HEK293T (cell line): ENCODE data around the gene S100A3.

Experiments
- CTCF ChIA-PET: fragments of 350-600 bp; formaldehyde crosslinking; extraction: SDS; loops from one replicate; lab custom pipeline; 2021; ENCODE audit warnings: antibody characterized with exemption, inconsistent platforms; lab: Yijun Ruan, JAX
- POLR2A ChIA-PET: fragments of 350-600 bp; formaldehyde crosslinking; extraction: SDS; loops from one replicate; lab custom pipeline; 2020; ENCODE audit warnings: antibody characterized with exemption, inconsistent platforms; lab: Yijun Ruan, JAX
- DNase-seq: peaks from one replicate; pipeline ENCODE4 v3.0.0; 2012; ENCODE audit warnings: mixed read lengths; ENCODE audit errors: extremely low spot score
- ARNT ChIP-seq: fragments of 450-650 bp; IDR thresholded peaks from 2 replicates; pipeline ENCODE4 v1.6.1; 2017; ENCODE audit warnings: mild to moderate bottlenecking
- BHLHE40 ChIP-seq: fragments of 450-650 bp; IDR thresholded peaks from 2 replicates; pipeline ENCODE4 v1.6.1; 2016; ENCODE audit warnings: mild to moderate bottlenecking, moderate library complexity, borderline replicate concordance
- CTBP1 ChIP-seq: fragments of 450-650 bp; IDR thresholded peaks from 2 replicates; pipeline ENCODE4 v1.6.1; 2016; ENCODE audit warnings: borderline replicate concordance
- ELF4 ChIP-seq: fragments of 450-650 bp; IDR thresholded peaks from 2 replicates; pipeline ENCODE4 v1.6.1; 2017; ENCODE audit warnings: antibody characterized with exemption
- FOXA1 ChIP-seq: fragments of 450-650 bp; IDR thresholded peaks from 2 replicates; pipeline ENCODE4 v1.6.1; 2016; ENCODE audit warnings: mild to moderate bottlenecking
- FOXK2 ChIP-seq: fragments of 450-650 bp; IDR thresholded peaks from 2 replicates; pipeline ENCODE4 v1.6.1; 2016; ENCODE audit warnings: mild to moderate bottlenecking
- FOXM1 ChIP-seq: fragments of 450-650 bp; IDR thresholded peaks from 2 replicates; pipeline ENCODE4 v1.6.1; 2017; ENCODE audit warnings: mild to moderate bottlenecking, borderline replicate concordance
- HDGF ChIP-seq: fragments of 450-650 bp; IDR thresholded peaks from 2 replicates; pipeline ENCODE4 v1.6.1; 2017; ENCODE audit warnings: antibody characterized with exemption, borderline replicate concordance
- L3MBTL2 ChIP-seq: fragments of 450-650 bp; conservative IDR thresholded peaks from 2 replicates; pipeline ENCODE4 v1.6.1; 2016; ENCODE audit warnings: mild to moderate bottlenecking
- LEF1 ChIP-seq: fragments of 450-650 bp; IDR thresholded peaks from 2 replicates; pipeline ENCODE4 v1.6.1; 2017; ENCODE audit warnings: mild to moderate bottlenecking, borderline replicate concordance
- NFRKB ChIP-seq: fragments of 450-650 bp; IDR thresholded peaks from 2 replicates; pipeline ENCODE4 v1.6.1; 2016; ENCODE audit warnings: mild to moderate bottlenecking, moderate library complexity
- PKNOX1 ChIP-seq: fragments of 450-650 bp; IDR thresholded peaks from 2 replicates; pipeline ENCODE4 v1.6.1; 2016
- SP1 ChIP-seq: fragments of 450-650 bp; IDR thresholded peaks from 2 replicates; pipeline ENCODE4 v1.6.1; 2017
- SUZ12 ChIP-seq: fragments of 450-650 bp; IDR thresholded peaks from 2 replicates; pipeline ENCODE4 v1.6.1; 2016; ENCODE audit warnings: mild to moderate bottlenecking
- TARDBP ChIP-seq: fragments of 450-650 bp; IDR thresholded peaks from 2 replicates; pipeline ENCODE4 v1.6.1; 2016
- ZNF384 ChIP-seq: fragments of 450-650 bp; IDR thresholded peaks from 2 replicates; pipeline ENCODE4 v1.6.1; 2016

S100A3 gene

GRCh38 chr1:153515504-153516394 lies 33.3 kb downstream of the S100A3 start:
- ChIA-PET POLR2A (interaction anchor here (1.0 to 1.5 kb wide), 3 partner anchors 53 to 118 kb away, joined by 4 to 9 read pairs (median 4); partner anchors contain the start of gene CHTOP), CTCF (interaction anchor here (1.5 to 2.4 kb wide), 2 partner anchors 17 to 53 kb away, joined by 5 to 7 read pairs; no protein-coding TSS in a partner anchor)
- DNase-seq = no peak
- TF ChIP-seq ZNF384 (no peak), SP1 (no peak), HDGF (no peak), SUZ12 (no peak), NFRKB (no peak), FOXA1 (no peak), FOXM1 (no peak), ARNT (no peak), BHLHE40 (no peak), TARDBP (no peak), CTBP1 (no peak)

GRCh38 chr1:153513666-153514065 lies 35.4 kb downstream of the S100A3 start:
- ChIA-PET POLR2A (no interaction called here), CTCF (interaction anchor here (1.1 kb wide), 1 partner anchor 53 kb away, joined by 3 read pairs; no protein-coding TSS in a partner anchor)
- DNase-seq = no peak
- TF ChIP-seq ZNF384 = no peak
- TF ChIP-seq TARDBP = no peak
- no peak for TF ChIP-seq ELF4
- TF ChIP-seq ARNT = no peak
- no peak for TF ChIP-seq L3MBTL2
- no peak for TF ChIP-seq FOXA1
- TF ChIP-seq SP1 = no peak
- no peak for TF ChIP-seq PKNOX1
- TF ChIP-seq CTBP1 = no peak
- TF ChIP-seq FOXK2 = no peak
- TF ChIP-seq LEF1 = no peak
- no peak for TF ChIP-seq FOXM1
- TF ChIP-seq SUZ12 = no peak
- no peak for TF ChIP-seq NFRKB

DNA sequence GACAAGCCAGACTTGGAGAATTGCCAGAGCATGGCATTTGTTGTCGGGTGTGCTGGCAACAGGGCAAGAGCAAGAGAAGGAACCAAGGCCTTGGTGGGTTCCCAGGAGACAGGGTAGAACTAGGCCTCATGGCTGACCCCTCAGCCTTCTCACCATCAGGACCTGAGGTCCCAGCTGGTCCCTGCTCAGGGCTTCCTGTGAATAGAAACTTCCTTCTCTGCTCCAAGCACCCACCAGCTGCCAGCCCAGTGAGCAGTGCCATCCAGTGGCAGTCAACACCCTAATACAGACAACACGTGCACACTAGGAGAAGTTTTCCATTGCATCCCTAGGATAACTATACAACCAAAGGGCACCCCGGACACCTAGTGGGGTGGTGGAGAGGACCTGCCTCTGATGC lies 36.0 kb downstream of the S100A3 start:
- DNase-seq = no peak
- POLR2A ChIA-PET = no interaction called here
- TF ChIP-seq ARNT = no peak
- TF ChIP-seq SUZ12 = no peak
- TF ChIP-seq BHLHE40 = no peak
- no peak for TF ChIP-seq TARDBP
- TF ChIP-seq ZNF384 = no peak
- TF ChIP-seq ELF4 = no peak
- TF ChIP-seq HDGF = no peak
- TF ChIP-seq LEF1 = no peak
- TF ChIP-seq L3MBTL2 = no peak
- TF ChIP-seq NFRKB = no peak
- no peak for TF ChIP-seq PKNOX1
- TF ChIP-seq SP1 = no peak
- TF ChIP-seq CTBP1 = no peak
- no peak for TF ChIP-seq FOXM1
- CTCF ChIA-PET = interaction anchor here (1.1 kb wide), 1 partner anchor 53 kb away, joined by 3 read pairs; no protein-coding TSS in a partner anchor

DNA sequence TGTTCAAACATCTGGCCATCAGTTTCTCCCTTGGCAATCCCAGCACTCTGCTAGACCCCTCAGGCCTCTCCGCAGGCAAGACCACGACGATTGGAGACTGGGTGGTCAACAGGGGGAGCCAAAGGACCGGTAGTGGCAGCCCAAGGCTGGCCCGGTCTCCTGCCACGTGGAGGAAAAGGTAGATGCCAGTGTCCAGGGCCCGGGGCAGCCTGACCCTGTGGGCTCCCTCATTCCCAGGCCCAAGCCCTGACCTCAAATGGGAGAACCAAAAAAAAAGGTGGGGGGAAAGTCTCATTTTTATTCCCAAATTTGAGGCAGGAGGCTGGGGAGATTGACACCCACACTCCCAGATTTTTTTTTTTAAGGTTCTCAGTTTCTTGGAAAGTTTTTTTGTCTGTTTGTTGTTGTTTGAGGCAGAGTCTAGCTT lies 38.1 kb downstream of the S100A3 start:
- no peak for TF ChIP-seq LEF1
- peak; percentile 88 for TF ChIP-seq L3MBTL2
- TF ChIP-seq BHLHE40 = no peak
- no peak for TF ChIP-seq FOXK2
- TF ChIP-seq FOXM1 = no peak
- peak; percentile 41; the same call in 1 of the 2 replicates for TF ChIP-seq ZNF384
- TF ChIP-seq PKNOX1 = 0 out of 2 replicates have a peak, but pooled peaks have one; percentile 25
- no peak for TF ChIP-seq ARNT
- peak; percentile 94 for DNase-seq
- CTCF ChIA-PET = interaction anchor here (0.6 to 2.8 kb wide), 19 partner anchors 9 to 259 kb away, joined by 3 to 20 read pairs (median 4); partner anchors contain the start of genes S100A1, S100A13 and S100A16
- POLR2A ChIA-PET = interaction anchor here (0.8 to 1.4 kb wide), 3 partner anchors 117 to 161 kb away, joined by 3 to 5 read pairs (median 5); partner anchors contain the start of gene S100A13

DNA sequence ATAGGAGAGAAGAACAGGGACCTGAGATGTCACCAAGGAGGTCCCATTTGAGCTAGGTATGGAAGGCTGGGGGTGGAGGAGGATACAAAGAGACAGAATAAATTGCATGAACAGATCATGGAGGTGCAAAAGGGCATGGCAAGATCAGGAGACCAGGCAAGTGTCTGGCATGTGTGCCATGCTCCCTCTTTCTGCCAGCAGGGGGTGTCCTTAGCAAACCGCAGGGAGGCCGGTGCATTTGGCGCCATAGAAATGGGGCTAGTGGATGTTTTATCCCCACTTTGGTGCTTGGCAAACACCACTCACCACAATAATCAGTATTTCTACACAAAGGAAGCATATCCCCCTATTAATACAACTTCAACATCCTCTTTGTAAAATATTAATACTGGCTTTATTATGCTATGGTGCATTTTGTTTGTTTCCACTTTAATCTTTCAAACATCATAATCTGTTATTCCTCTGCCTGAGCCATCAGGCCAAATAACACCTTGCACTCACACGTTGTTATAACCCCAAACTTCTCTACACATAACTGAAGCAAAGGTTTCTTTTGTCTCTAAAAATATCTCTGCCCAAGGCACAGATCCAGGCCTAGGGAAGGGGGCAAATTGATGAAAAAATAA lies 39.2 kb downstream of the S100A3 start:
- POLR2A ChIA-PET = interaction anchor here (1.3 to 1.4 kb wide), 2 partner anchors 118 to 162 kb away, joined by 5 read pairs; partner anchors contain the start of gene S100A13
- TF ChIP-seq SUZ12 (no peak), ARNT (no peak), PKNOX1 (no peak)
- CTCF ChIA-PET = interaction anchor here (0.6 to 2.8 kb wide), 10 partner anchors 11 to 176 kb away, joined by 3 to 20 read pairs (median 4); no protein-coding TSS in a partner anchor
- DNase-seq = peak; percentile 62
